ENCODE measurements around the gene HNRNPH1.
"Not testable (repeated sequence)": the region's sequence is repeated elsewhere in the genome, so short reads cannot be mapped to it uniquely, and the experiment has no call there.

Gene HNRNPH1, protein sequence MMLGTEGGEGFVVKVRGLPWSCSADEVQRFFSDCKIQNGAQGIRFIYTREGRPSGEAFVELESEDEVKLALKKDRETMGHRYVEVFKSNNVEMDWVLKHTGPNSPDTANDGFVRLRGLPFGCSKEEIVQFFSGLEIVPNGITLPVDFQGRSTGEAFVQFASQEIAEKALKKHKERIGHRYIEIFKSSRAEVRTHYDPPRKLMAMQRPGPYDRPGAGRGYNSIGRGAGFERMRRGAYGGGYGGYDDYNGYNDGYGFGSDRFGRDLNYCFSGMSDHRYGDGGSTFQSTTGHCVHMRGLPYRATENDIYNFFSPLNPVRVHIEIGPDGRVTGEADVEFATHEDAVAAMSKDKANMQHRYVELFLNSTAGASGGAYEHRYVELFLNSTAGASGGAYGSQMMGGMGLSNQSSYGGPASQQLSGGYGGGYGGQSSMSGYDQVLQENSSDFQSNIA

GRCh38 chr5:179623003-179623905 is at the start of gene HNRNPH1:
HNRNPH1 (minus strand) TSS chr5:179623671; CDS start chr5:179623133, 538 bp downstream.
- peak; percentile 98 for DNase-seq (ENCODE audit: low read depth)

- no peak for DNase-seq (ENCODE audit: low read depth)
Observed at GRCh38 chr5:179668391-179668790, 44.9 kb upstream of the HNRNPH1 start.

- not testable (repeated sequence) for DNase-seq (ENCODE audit: low read depth)
Observed at GRCh38 chr5:179661647-179662046, 38.2 kb upstream of the HNRNPH1 start.

- DNase-seq (ENCODE audit: low read depth) = not testable (repeated sequence)
Observed at GRCh38 chr5:179658179-179658856, 34.8 kb upstream of the HNRNPH1 start.

DNA sequence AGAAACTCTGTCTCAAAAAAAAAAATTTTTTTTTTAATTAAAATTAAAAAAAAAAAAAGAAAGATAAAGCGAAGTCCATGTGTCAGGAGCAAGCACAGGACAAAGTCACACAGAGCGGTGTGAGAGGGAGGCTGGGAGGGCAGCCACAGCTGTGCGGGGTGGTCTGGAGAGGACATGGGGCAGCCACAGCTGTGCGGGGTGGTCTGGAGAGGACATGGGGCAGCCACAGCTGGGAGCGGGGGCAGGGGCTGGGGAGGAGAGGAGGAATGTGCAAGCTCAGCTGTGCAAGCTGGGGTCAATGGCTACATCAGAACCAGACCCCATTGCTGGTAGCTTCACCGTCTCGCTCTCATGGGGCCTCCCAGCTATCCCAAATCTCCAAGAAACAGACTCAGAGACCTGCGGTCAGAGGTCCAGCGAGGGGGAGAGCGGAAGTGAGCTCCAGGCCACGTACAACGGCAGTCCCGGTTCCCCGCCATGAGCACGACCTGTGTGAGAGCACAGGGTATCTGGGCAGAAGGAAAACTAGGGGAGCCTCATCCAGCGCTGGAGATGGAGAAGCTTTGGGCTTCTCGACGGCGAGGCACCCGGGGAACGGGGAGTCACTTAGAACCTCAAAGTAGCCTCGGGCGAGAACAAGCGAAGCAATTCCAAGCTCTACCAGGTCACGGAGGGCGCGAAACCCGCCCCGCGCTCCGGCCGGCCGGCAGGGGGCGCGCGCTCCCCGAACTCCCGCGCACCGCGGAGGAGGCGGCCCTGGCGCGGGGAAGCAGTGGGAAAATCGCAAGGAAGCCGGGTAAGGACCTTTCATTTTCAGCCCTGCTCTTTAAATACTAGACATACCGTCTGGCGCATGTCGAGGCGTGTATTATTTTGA is 34.1 kb upstream of the HNRNPH1 start:
- not testable (repeated sequence) for DNase-seq (ENCODE audit: low read depth)

- not testable (repeated sequence) for DNase-seq (ENCODE audit: low read depth)
Observed at GRCh38 chr5:179653135-179653534, 29.7 kb upstream of the HNRNPH1 start.

DNA sequence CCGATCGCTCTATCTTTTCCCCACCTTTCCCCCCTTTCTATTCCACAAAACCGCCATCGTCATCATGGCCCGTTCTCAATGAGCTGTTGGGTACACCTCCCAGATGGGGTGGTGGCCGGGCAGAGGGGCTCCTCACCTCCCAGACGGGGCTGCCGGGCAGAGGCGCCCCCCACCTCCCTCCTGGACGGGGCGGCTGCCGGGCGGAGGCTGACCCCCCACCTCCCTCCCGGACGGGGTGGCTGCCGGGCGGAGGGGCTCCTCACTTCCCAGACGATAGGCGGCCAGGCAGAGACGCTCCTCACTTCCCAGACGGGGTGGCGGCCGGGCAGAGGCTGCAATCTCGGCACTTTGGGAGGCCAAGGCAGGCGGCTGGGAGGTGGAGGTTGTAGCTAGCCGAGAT is 26.8 kb upstream of the HNRNPH1 start:
- not testable (repeated sequence) for DNase-seq (ENCODE audit: low read depth)

DNA sequence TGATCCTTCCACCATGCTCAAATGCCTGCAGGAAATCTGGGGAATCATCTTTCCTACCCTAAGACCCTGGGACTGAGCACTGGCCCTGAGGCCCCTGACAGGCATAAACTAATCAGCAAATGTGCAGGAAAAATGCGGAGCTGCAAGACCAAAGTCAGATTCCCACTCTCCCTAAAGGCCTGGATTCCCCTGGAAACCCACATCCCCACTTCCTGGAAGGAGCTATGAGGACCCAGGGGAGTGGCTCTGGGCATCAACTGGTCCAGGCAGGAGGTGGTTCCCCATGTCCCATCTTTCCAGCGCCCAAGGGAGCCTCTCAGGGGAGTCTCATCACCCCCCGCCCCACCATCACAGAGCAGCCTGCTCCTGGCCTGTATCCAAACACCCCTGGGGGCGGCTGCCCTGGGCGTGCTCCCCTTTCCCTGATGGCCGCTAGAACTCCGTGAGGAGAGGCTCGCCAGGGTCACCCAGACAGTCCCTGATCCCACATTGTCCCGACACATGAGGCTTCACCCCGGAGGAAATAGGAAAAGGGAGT is 25.8 kb upstream of the HNRNPH1 start:
- not testable (repeated sequence) for DNase-seq (ENCODE audit: low read depth)

DNA sequence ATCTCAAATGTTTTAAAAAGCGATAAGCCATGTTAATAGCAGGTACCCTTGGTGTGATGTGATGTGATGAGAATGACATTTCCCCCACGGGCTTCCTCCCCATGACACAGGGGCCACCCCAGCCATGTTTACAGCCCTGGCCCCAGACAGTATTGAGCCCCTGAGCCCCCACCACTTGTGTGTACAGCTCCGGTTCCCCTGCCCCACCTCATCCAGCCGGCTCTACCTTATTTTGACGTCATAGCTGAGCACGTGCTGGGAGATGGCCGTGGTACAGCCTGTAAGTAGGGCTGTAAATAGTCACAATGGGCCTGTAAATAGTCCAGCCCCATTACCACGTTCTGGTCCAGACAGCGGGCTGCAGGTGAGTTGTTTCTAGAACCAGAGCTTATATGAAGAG is 24.9 kb upstream of the HNRNPH1 start:
- no peak for DNase-seq (ENCODE audit: low read depth)

DNA sequence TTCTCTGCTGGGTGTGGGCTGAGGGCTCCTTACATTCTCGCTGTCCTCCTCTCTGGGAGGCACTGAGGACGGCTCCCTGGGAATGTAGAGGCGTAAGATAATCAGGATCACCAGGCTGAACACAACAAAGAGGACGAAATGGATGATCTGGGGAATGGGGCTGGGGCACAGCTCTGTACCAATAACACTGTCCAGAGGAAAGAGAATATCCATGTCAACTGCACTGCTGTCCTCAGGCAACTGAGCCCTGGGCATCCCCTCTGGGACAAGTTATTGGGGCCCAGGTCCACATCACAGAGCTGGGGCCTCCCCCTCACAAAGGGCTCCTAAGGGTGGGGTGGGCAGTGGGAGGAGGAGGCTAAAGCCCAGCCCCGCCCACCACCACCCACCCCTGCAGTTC is 21.3 kb upstream of the HNRNPH1 start:
- DNase-seq (ENCODE audit: low read depth) = not testable (repeated sequence)

GRCh38 chr5:179643141-179643920 is 19.9 kb upstream of the HNRNPH1 start:
- not testable (repeated sequence) for DNase-seq (ENCODE audit: low read depth)

DNA sequence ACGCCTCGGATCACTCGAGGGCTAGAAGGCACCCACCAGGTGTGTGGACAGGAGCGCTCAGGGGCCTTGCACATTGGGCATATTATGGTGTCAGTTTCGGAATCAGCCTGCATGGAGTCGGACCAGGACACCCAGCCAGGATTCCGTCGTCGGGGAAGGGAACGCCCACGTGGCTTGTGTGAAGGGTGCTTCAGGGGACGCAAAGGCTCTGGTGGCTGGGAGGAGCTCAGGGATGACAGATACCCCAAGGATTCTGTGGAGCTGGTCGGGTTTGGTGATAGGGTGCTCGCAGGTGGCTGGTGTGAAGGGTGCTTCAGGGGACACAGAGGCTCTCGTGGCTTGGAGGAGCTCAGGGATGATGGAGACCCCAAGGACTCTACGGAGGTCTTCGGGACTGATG is 19.2 kb upstream of the HNRNPH1 start:
- not testable (repeated sequence) for DNase-seq (ENCODE audit: low read depth)

- not testable (repeated sequence) for DNase-seq (ENCODE audit: low read depth)
Observed at GRCh38 chr5:179641745-179642144, 18.3 kb upstream of the HNRNPH1 start.

DNA sequence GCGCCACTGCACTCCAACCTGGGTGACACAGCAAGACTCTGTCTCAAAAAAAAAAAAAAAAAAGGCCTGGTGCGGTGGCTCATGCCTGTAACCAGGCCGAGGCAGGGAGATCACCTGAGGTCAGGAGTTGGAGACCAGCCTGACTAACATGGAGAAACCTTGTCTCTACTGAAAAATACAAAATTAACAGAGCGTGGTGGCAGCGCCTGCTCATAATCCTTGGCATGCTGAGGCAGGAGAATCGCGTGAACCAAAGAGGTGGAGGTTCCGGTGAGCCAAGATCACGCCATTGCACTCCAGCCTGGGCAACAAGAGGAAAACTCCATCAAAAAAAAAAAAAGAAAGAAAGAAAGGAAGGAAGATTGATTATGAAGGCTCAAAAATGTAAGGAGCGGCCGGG is 15.8 kb upstream of the HNRNPH1 start:
- DNase-seq (ENCODE audit: low read depth) = not testable (repeated sequence)

DNA sequence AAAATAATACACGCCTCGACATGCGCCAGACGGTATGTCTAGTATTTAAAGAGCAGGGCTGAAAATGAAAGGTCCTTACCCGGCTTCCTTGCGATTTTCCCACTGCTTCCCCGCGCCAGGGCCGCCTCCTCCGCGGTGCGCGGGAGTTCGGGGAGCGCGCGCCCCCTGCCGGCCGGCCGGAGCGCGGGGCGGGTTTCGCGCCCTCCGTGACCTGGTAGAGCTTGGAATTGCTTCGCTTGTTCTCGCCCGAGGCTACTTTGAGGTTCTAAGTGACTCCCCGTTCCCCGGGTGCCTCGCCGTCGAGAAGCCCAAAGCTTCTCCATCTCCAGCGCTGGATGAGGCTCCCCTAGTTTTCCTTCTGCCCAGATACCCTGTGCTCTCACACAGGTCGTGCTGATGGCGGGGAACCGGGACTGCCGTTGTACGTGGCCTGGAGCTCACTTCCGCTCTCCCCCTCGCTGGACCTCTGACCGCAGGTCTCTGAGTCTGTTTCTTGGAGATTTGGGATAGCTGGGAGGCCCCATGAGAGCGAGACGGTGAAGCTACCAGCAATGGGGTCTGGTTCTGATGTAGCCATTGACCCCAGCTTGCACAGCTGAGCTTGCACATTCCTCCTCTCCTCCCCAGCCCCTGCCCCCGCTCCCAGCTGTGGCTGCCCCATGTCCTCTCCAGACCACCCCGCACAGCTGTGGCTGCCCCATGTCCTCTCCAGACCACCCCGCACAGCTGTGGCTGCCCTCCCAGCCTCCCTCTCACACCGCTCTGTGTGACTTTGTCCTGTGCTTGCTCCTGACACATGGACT is 11.1 kb upstream of the HNRNPH1 start:
- DNase-seq (ENCODE audit: low read depth) = not testable (repeated sequence)

DNA sequence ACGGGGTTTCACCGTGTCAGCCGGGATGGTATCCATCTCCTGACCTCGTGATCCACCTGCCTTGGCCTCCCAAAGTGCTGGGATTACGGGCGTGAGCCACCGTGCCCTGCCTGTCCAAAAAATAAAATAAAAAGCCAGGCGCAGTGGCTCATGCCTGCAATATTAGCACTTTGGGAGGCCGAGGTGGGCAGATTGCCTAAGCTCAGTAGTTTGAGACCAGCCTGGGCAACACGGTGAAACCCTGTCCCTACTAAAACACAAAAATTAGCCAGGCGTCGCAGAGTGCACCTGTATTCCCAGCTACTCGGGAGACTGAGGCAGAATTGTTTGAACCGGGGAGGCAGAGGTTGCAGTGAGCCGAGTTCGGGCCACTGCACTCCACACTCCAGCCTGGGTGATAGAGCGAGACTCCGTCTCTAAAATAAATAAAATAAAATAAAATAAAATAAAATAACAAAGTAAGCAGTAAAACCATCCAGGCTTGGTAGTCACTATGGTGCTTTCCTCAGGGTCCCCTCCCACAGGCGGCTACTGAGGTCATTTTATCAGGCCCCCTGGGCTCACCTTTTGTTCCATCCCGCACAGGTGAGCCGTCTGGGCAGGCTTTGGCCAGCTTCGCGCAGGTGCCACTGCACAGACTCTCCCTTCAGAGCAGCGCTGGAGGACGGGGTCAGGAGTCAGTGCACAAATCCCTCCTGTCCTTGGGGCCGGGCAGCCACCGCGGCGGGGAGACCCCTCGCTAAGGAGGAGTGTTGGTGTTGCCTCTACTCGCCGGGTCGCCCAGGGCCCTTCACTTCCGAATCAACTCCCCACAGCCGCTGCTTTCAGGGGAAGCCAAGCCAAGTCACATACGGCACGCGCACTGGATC is 10.3 kb upstream of the HNRNPH1 start:
- DNase-seq (ENCODE audit: low read depth) = not testable (repeated sequence)

DNA sequence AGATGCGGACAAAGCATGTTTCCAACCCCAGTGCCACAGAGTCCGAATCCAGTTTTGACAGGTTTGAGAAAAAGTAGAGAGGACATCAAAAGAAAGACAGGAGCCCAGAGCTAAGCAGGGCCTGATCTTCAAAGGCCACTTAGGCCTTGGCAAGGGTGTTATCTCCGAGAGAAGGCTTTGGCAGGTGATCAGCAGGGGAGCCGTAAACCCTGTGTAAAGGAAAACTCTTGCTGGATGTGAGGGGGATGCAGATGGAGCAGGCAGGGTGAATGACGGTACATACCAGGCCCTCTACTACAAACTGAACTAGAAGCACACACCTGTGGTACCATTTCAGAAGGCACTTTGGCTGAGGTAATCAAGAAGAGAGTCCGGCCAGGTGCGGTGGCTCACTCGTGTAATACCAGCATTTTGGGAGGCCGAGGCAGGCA is 1.4 kb upstream of the HNRNPH1 start:
- DNase-seq (ENCODE audit: low read depth) = no peak
